HCT116 (cell line): ENCODE data around the gene SPDYE16. TPM values are rescaled to one million over a fixed set of nuclear protein-coding genes. Genes with fewer than 3 reads are reported as not detected.
"Not testable (repeated sequence)": the region's sequence is repeated elsewhere in the genome, so short reads cannot be mapped to it uniquely, and the experiment has no call there.

Source experiments
- ATAC-seq: fragments of 200-7000 bp; cut with Tn5 transposase; 2 replicates; pipeline ENCODE4 v1.9.1; 2020; ENCODE audit warnings: mild to moderate bottlenecking, moderate library complexity
- BruUV-seq: library from RNA; stranded (reverse); fragments of 400-500 nt; replicated peaks from 2 replicates; lab custom pipeline; 2021; lab: Mats Ljungman, UMichigan
- CTCF ChIA-PET: fragments of 300-600 bp; sonication (Branson Sonifier 250); formaldehyde crosslinking; loops from one replicate; lab custom pipeline; 2021; ENCODE audit warnings: antibody characterized with exemption; lab: Charles Lee
- POLR2A ChIA-PET: fragments of 300-600, 350-600 bp; sonication (Branson Sonifier 250); formaldehyde crosslinking; loops from one replicate; lab custom pipeline; 2021; ENCODE audit warnings: antibody characterized with exemption; lab: Charles Lee
- RAD21 ChIA-PET, 2 experiments: fragments of 300-600 bp; sonication (Branson Sonifier 250); formaldehyde crosslinking; loops; one replicate each; lab custom pipeline; 2023; ENCODE audit warnings: low total read pairs in 2 of 2; ENCODE audit not compliant: uncharacterized antibody in 2 of 2, unreplicated experiment in 2 of 2, low non-redundant PET in 1 of 2; lab: Charles Lee
- DNase-seq: peaks from one replicate; pipeline ENCODE4 v3.0.0-alpha.2; 2010; ENCODE audit warnings: low read depth, low spot score
- H2AFZ ChIP-seq: fragments of 200-600 bp; shearing (Covaris generic), sonication (generic); 2 replicates; pipeline ENCODE4 v1.6.1; 2017; ENCODE audit warnings: low read depth, mixed run types, mixed read lengths, antibody characterized with exemption, low read length; ENCODE audit not compliant: poor library complexity, severe bottlenecking
- H3K27ac ChIP-seq: 2 replicates; pipeline ENCODE4 v1.5.1; 2012; ENCODE audit warnings: low read depth, low read length
- H3K27me3 ChIP-seq: fragments of 200-600 bp; sonication (generic); 2 replicates; pipeline ENCODE4 v1.6.1; 2016; ENCODE audit warnings: mixed run types, low read length, mixed read lengths; ENCODE audit not compliant: insufficient read depth
- H3K36me3 ChIP-seq, 2 experiments: fragments of 200-500 bp in 1 of 2; fragments of 200-600 bp in 1 of 2; sonication (Bioruptor generic) in 1 of 2; sonication (generic) in 1 of 2; 2 replicates each; pipeline versions ENCODE4 v1.5.1 to v1.6.1; 2014 to 2016; ENCODE audit warnings: low read length in 2 of 2, inconsistent platforms in 1 of 2, mixed read lengths in 1 of 2, mixed run types in 1 of 2; ENCODE audit not compliant: insufficient read depth in 2 of 2, control insufficient read depth in 1 of 2
- H3K4me1 ChIP-seq, 2 experiments: fragments of 200-600 bp in 1 of 2; sonication (generic) in 1 of 2; 2 replicates each; pipeline versions ENCODE4 v1.5.1 to v1.6.1; 2012 to 2017; ENCODE audit warnings: low read length in 2 of 2, inconsistent platforms in 1 of 2, mild to moderate bottlenecking in 1 of 2, mixed read lengths in 1 of 2, mixed run types in 1 of 2, moderate library complexity in 1 of 2; ENCODE audit not compliant: insufficient read depth in 2 of 2, control insufficient read depth in 1 of 2
- H3K4me2 ChIP-seq: fragments of 200-600 bp; sonication (generic); 2 replicates; pipeline ENCODE4 v1.6.1; 2017; ENCODE audit warnings: mixed run types, low read length, mixed read lengths
- H3K4me3 ChIP-seq, 2 experiments: fragments of 200-600 bp in 1 of 2; sonication (generic) in 1 of 2; replicated peaks in 1 of 2; 2 replicates each; pipeline ENCODE4 v1.5.1; 2011 to 2016; ENCODE audit warnings: low read length in 2 of 2, control low read depth in 1 of 2, low read depth in 1 of 2, mild to moderate bottlenecking in 1 of 2, mixed read lengths in 1 of 2, mixed run types in 1 of 2
- H3K79me2 ChIP-seq: fragments of 200-600 bp; sonication (generic); 2 replicates; pipeline ENCODE4 v1.6.1; 2017; ENCODE audit warnings: mild to moderate bottlenecking, mixed run types, low read length, moderate library complexity, mixed read lengths; ENCODE audit not compliant: insufficient read depth
- H3K9ac ChIP-seq: fragments of 200-600 bp; sonication (generic); 2 replicates; pipeline ENCODE4 v1.6.1; 2016; ENCODE audit warnings: low read length, mixed read lengths
- H3K9me2 ChIP-seq: fragments of 200-600 bp; sonication (generic), shearing (Covaris generic); 2 replicates; pipeline ENCODE4 v1.6.1; 2017; ENCODE audit warnings: mixed run types, mild to moderate bottlenecking, moderate library complexity; ENCODE audit not compliant: insufficient read depth
- H3K9me3 ChIP-seq, 2 experiments: fragments of 200-500 bp in 1 of 2; fragments of 200-600 bp in 1 of 2; sonication (Bioruptor generic) in 1 of 2; sonication (generic) in 1 of 2; 2 replicates each; pipeline ENCODE4 v1.6.1; 2014 to 2017; ENCODE audit warnings: low read length in 2 of 2, mixed read lengths in 2 of 2, inconsistent platforms in 1 of 2, low read depth in 1 of 2, mild to moderate bottlenecking in 1 of 2, mixed run types in 1 of 2, moderate library complexity in 1 of 2; ENCODE audit not compliant: control insufficient read depth in 1 of 2, insufficient read depth in 1 of 2
- H4K20me1 ChIP-seq: fragments of 200-600 bp; sonication (generic), shearing (Covaris generic); 2 replicates; pipeline ENCODE4 v1.6.1; 2017; ENCODE audit warnings: mixed run types, mild to moderate bottlenecking, moderate library complexity; ENCODE audit not compliant: insufficient read depth
- intact Hi-C: fragments of 100-400 bp; cut with micrococcal nuclease; formaldehyde crosslinking; loops from 2 replicates; pipeline ENCODE4 v1.10.0; 2022
- total RNA-seq: library from RNA; stranded (reverse); gene quantifications from one replicate; pipeline ENCODE4 v1.2.1, GENCODE V29; 2021; ENCODE audit not compliant: unreplicated experiment

SPDYE16 gene
- total RNA-seq, 1 experiment from 2014 or later = not detected

GRCh38 chr7:76485822-76486610, 57.1 kb downstream of the SPDYE16 start:
- H3K9ac ChIP-seq, H3K79me2 ChIP-seq, H2AFZ ChIP-seq, CTCF ChIA-PET, H3K9me3 ChIP-seq, H3K4me2 ChIP-seq, H3K4me3 ChIP-seq, RAD21 ChIA-PET, H3K27me3 ChIP-seq, ATAC-seq, H3K36me3 ChIP-seq, H3K27ac ChIP-seq, BruUV-seq, POLR2A ChIA-PET, DNase-seq, intact Hi-C loops, H4K20me1 ChIP-seq, H3K9me2 ChIP-seq, H3K4me1 ChIP-seq: not testable (repeated sequence)

- H3K4me2 ChIP-seq, H3K79me2 ChIP-seq, ATAC-seq, H3K9me3 ChIP-seq, H3K36me3 ChIP-seq, H3K27me3 ChIP-seq, intact Hi-C loops, H3K9ac ChIP-seq, RAD21 ChIA-PET, DNase-seq, H3K9me2 ChIP-seq, H3K27ac ChIP-seq, H2AFZ ChIP-seq, BruUV-seq, POLR2A ChIA-PET, H3K4me1 ChIP-seq, H3K4me3 ChIP-seq, CTCF ChIA-PET, H4K20me1 ChIP-seq: not testable (repeated sequence)
Observed at GRCh38 chr7:76484456-76484855, 58.6 kb downstream of the SPDYE16 start.

GRCh38 chr7:76483081-76483480, 60.0 kb downstream of the SPDYE16 start:
- H3K27me3 ChIP-seq, H3K4me2 ChIP-seq, H3K9ac ChIP-seq, H3K9me2 ChIP-seq, H3K79me2 ChIP-seq, RAD21 ChIA-PET, H3K9me3 ChIP-seq, ATAC-seq, POLR2A ChIA-PET, H4K20me1 ChIP-seq, H3K4me3 ChIP-seq, H3K27ac ChIP-seq, CTCF ChIA-PET, H3K4me1 ChIP-seq, DNase-seq, H2AFZ ChIP-seq, H3K36me3 ChIP-seq, BruUV-seq, intact Hi-C loops: not testable (repeated sequence)

GRCh38 chr7:76482660-76483059, 60.4 kb downstream of the SPDYE16 start:
- H3K9me2 ChIP-seq, H3K9me3 ChIP-seq, RAD21 ChIA-PET, H3K36me3 ChIP-seq, H3K9ac ChIP-seq, H3K27ac ChIP-seq, BruUV-seq, H3K79me2 ChIP-seq, intact Hi-C loops, H3K4me2 ChIP-seq, POLR2A ChIA-PET, H3K4me3 ChIP-seq, H3K4me1 ChIP-seq, H2AFZ ChIP-seq, H4K20me1 ChIP-seq, ATAC-seq, H3K27me3 ChIP-seq, CTCF ChIA-PET, DNase-seq: not testable (repeated sequence)
